Cardiac muscle cell (in vitro differentiated cells and primary cell): ENCODE measurements around the gene MAPK13. TPM values are rescaled to one million over a fixed set of nuclear protein-coding genes. Genes with fewer than 3 reads are reported as not detected.

Experiments
- DNase-seq, 2 donors: peaks; one replicate each; pipeline versions ENCODE4 v3.0.0 to v3.0.0-alpha.2; 2010 to 2017; ENCODE audit warnings: low read depth in 1 of 2, low spot score in 1 of 2
- H3K27ac ChIP-seq: fragments of 200-600 bp; sonication (generic); 2 replicates; pipeline ENCODE4 v1.5.1; 2016
- H3K27me3 ChIP-seq: fragments of 200-600 bp; sonication (generic); 2 replicates; pipeline ENCODE4 v1.6.0; 2016; ENCODE audit warnings: control low read depth
- H3K36me3 ChIP-seq: fragments of 200-600 bp; sonication (generic); 2 replicates; pipeline ENCODE4 v1.5.1; 2016; ENCODE audit warnings: control low read depth
- H3K4me1 ChIP-seq: fragments of 200-600 bp; sonication (generic); 2 replicates; pipeline ENCODE4 v1.8.1; 2017; ENCODE audit warnings: low read depth, mild to moderate bottlenecking, mixed run types
- H3K4me3 ChIP-seq: fragments of 200-600 bp; sonication (generic); 2 replicates; pipeline ENCODE4 v1.5.1; 2016; ENCODE audit warnings: mild to moderate bottlenecking
- H3K9me3 ChIP-seq: fragments of 200-600 bp; sonication (generic); 2 replicates; pipeline ENCODE4 v1.5.1; 2017; ENCODE audit warnings: low read depth, mild to moderate bottlenecking, control low read depth
- polyA plus RNA-seq: library from polyadenylated mRNA; unstranded; fragments of >200 nt; fragmentation: Nextera tagmentation; extraction: Ambion mirVana; gene quantifications from 2 replicates; pipeline ENCODE4 v1.2.1, GENCODE V29; 2016
- total RNA-seq: library from RNA; depleted of rRNA; stranded (reverse); fragments of >200 nt; gene quantifications from 2 replicates; pipeline ENCODE4 v1.2.3, GENCODE V29; 2016
- TF ChIP-seq, protein P1 (sequence below): IDR thresholded peaks from 2 replicates; pipeline ENCODE4 v1.5.1; 2012; ENCODE audit warnings: low read depth, mild to moderate bottlenecking, low read length

The MAPK13 gene
- total and polyA plus RNA-seq, 2 experiments from 2014 or later: 1.1 to 2.3 TPM

DNA sequence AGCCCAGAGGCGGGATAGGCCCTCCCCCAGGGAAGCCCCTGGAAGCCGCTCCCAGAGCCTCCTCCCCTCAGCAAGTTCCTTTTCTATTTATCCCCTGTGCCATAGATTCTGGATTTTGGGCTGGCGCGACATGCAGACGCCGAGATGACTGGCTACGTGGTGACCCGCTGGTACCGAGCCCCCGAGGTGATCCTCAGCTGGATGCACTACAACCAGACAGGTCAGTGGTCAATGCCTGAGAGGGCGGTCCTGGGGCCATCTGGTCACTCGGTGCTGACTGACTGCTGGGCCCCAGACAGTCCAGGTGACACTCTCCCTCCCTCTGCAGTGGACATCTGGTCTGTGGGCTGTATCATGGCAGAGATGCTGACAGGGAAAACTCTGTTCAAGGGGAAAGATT is 6.2 kb downstream of the MAPK13 start:
- Histone ChIP-seq H3K36me3 (no peaks in the 10 kb centered on the region), H3K27ac (no peak overlapping the region), H3K27me3 (no peaks in the 10 kb centered on the region), H3K4me1 (peaks cover 28% of the 10 kb centered on the region), H3K4me3 (no peak overlapping the region), H3K9me3 (no peaks in the 10 kb centered on the region)
- DNase-seq: no peak
- TF ChIP-seq, protein P1, sequence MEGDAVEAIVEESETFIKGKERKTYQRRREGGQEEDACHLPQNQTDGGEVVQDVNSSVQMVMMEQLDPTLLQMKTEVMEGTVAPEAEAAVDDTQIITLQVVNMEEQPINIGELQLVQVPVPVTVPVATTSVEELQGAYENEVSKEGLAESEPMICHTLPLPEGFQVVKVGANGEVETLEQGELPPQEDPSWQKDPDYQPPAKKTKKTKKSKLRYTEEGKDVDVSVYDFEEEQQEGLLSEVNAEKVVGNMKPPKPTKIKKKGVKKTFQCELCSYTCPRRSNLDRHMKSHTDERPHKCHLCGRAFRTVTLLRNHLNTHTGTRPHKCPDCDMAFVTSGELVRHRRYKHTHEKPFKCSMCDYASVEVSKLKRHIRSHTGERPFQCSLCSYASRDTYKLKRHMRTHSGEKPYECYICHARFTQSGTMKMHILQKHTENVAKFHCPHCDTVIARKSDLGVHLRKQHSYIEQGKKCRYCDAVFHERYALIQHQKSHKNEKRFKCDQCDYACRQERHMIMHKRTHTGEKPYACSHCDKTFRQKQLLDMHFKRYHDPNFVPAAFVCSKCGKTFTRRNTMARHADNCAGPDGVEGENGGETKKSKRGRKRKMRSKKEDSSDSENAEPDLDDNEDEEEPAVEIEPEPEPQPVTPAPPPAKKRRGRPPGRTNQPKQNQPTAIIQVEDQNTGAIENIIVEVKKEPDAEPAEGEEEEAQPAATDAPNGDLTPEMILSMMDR: no peak

DNA sequence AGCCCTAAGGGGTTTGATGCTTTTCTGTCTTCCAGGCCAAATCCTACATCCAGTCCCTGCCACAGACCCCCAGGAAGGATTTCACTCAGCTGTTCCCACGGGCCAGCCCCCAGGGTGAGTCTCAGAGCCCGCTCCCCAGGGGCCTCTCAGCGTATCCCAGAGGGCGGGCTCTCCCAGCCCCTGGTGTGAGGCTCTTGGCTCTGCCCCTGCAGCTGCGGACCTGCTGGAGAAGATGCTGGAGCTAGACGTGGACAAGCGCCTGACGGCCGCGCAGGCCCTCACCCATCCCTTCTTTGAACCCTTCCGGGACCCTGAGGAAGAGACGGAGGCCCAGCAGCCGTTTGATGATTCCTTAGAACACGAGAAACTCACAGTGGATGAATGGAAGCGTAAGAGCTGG is 8.4 kb downstream of the MAPK13 start:
- Histone ChIP-seq H3K4me3 (no peak overlapping the region), H3K9me3 (no peaks in the 10 kb centered on the region), H3K36me3 (no peaks in the 10 kb centered on the region), H3K4me1 (peaks cover 10% of the 10 kb centered on the region), H3K27ac (no peak overlapping the region), H3K27me3 (no peaks in the 10 kb centered on the region)
- DNase-seq: no peak
- TF ChIP-seq, protein P1: no peak

DNA sequence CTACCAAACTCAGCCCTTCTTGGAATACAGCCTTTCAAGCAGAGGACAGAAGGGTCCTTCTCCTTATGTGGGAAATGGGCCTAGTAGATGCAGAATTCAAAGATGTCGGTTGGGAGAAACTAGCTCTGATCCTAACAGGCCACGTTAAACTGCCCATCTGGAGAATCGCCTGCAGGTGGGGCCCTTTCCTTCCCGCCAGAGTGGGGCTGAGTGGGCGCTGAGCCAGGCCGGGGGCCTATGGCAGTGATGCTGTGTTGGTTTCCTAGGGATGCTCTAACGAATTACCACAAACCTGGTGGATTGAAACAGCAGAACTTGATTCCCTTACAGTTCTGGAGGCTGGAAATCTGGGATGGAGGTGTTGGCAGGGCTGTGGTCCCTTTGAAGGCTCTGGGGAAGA is 9.1 kb downstream of the MAPK13 start:
- H3K27ac ChIP-seq: no peak overlapping the region
- peak; percentile 48 to 69 for DNase-seq
- no peaks in the 10 kb centered on the region for H3K9me3 ChIP-seq
- no peak overlapping the region for H3K4me3 ChIP-seq
- no peaks in the 10 kb centered on the region for H3K27me3 ChIP-seq
- H3K36me3 ChIP-seq: no peaks in the 10 kb centered on the region
- peaks cover 10% of the 10 kb centered on the region for H3K4me1 ChIP-seq
- TF ChIP-seq, protein P1: peak; percentile 30

DNA sequence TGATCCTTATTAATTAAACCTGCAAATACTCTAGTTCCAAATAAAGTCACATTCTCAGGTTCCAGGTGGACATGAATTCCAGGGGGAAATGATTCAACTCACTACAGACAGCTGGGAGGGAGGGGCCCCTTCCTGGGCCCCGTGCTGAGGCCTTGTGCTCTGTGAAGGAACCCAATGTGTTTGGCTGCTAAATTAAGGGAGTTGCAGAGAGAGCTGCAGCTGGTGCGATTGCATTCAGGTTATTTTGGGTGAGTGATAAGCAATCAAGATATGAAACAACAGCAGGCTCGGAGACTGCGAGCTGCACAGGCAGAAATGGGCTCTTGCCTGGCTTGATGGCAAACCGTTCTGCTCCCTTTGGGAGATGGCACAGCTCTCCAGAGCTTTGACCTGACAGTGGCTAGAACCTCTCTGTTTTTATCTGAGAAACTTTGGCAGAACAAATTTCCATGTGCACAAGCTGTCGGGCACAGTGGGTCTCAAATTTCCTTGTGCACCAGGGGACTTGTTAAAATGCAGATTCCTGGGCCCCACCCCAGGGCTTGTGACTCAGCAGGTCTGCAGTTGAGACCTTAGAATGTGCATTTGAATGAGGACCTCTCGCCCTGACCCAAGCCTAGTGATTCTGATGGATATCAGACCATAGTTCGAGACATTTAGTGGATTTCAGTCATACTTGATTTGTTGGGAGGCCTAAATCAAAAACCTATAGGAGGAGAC is 9.8 kb downstream of the MAPK13 start:
- Histone ChIP-seq H3K4me1 (peaks cover 10% of the 10 kb centered on the region), H3K27ac (peak overlapping the region; percentile 40), H3K9me3 (no peaks in the 10 kb centered on the region), H3K4me3 (no peak overlapping the region), H3K36me3 (no peaks in the 10 kb centered on the region), H3K27me3 (no peaks in the 10 kb centered on the region)
- TF ChIP-seq, protein P1: no peak
- no peak for DNase-seq

DNA sequence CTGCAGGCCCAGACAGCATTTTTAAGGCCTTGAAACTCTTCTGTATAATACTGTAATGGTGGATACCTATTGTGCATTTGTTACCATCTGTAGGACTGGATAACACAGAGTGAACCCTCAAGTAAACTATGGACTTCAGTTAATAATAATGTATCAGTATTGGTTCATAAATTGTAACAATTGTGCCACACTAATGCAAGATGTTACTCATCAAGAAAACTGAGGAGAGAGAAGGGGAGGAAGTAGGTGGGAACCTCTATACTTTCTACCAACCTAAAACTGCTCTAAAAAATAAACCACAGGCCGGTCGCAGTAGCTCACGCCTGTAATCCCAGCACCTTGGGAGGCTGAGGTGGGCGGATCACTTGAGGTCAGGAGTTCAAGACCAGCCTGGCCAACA is 10.8 kb downstream of the MAPK13 start:
- no peaks in the 10 kb centered on the region for H3K36me3 ChIP-seq
- no peak for DNase-seq
- no peaks in the 10 kb centered on the region for H3K27me3 ChIP-seq
- H3K9me3 ChIP-seq: no peaks in the 10 kb centered on the region
- H3K4me3 ChIP-seq: no peak overlapping the region
- TF ChIP-seq, protein P1: no peak
- peaks cover 10% of the 10 kb centered on the region for H3K4me1 ChIP-seq
- no peak overlapping the region for H3K27ac ChIP-seq
